Spleen (tissue), 11 donors: Measurements from ENCODE around the gene PLXNB2. TPM values are rescaled to one million over a fixed set of nuclear protein-coding genes. Genes with fewer than 3 reads are reported as not detected.

Source experiments
- DNase-seq: peaks from one replicate; pipeline ENCODE4 v3.0.0-alpha.2; 2020
- H3K27ac ChIP-seq, 8 donors: fragments of 200-600 bp; sonication (generic) in 7 of 8; 1 replicate in 4 of 8; 2 replicates in 4 of 8; pipeline versions ENCODE4 v1.5.0 to v1.8.0; 2016 to 2021; ENCODE audit warnings: inconsistent platforms in 4 of 8, mild to moderate bottlenecking in 4 of 8, moderate library complexity in 1 of 8
- H3K27me3 ChIP-seq, 7 donors: fragments of 200-600 bp; sonication (generic) in 6 of 7; replicated peaks in 1 of 7; 1 replicate in 4 of 7; 2 replicates in 3 of 7; pipeline versions ENCODE4 v1.5.0 to v1.8.0; 2016 to 2021; ENCODE audit warnings: inconsistent platforms in 3 of 7, mild to moderate bottlenecking in 1 of 7
- H3K36me3 ChIP-seq, 6 donors: fragments of 200-600 bp; sonication (generic) in 5 of 6; 1 replicate in 4 of 6; 2 replicates in 2 of 6; pipeline versions ENCODE4 v1.5.0 to v1.8.0; 2016 to 2021; ENCODE audit warnings: inconsistent platforms in 2 of 6
- H3K4me1 ChIP-seq, 6 donors: fragments of 200-600 bp; sonication (generic) in 5 of 6; 1 replicate in 3 of 6; 2 replicates in 3 of 6; pipeline versions ENCODE4 v1.5.0 to v1.8.0; 2016 to 2021; ENCODE audit warnings: inconsistent platforms in 3 of 6
- H3K4me3 ChIP-seq, 8 donors: fragments of 200-600 bp; sonication (generic) in 7 of 8; 1 replicate in 4 of 8; 2 replicates in 4 of 8; pipeline versions ENCODE4 v1.5.0 to v1.8.0; 2016 to 2021; ENCODE audit warnings: inconsistent platforms in 4 of 8, mild to moderate bottlenecking in 4 of 8, moderate library complexity in 2 of 8
- H3K9me3 ChIP-seq, 8 donors: fragments of 200-600 bp; sonication (generic) in 7 of 8; 1 replicate in 4 of 8; 2 replicates in 4 of 8; pipeline versions ENCODE4 v1.5.0 to v1.8.0; 2016 to 2021; ENCODE audit warnings: inconsistent platforms in 4 of 8
- CTCF ChIP-seq, 11 experiments: fragments of 200-600 bp in 7 of 11; fragments of 450-650 bp in 4 of 11; sonication (generic) in 4 of 11; IDR thresholded peaks in 8 of 11; conservative IDR thresholded peaks in 3 of 11; 1 replicate in 7 of 11; 2 replicates in 4 of 11; pipeline versions ENCODE4 v1.4.0 to v1.8.0; 2016 to 2021; ENCODE audit warnings: antibody characterized with exemption in 11 of 11, inconsistent platforms in 4 of 11, mild to moderate bottlenecking in 1 of 11
- POLR2A ChIP-seq, 3 donors: fragments of 450-650 bp; IDR thresholded peaks; one replicate each; pipeline ENCODE4 v1.5.1; 2017; ENCODE audit warnings: antibody characterized with exemption in 3 of 3, mild to moderate bottlenecking in 1 of 3
- POLR2AphosphoS5 ChIP-seq, 3 donors: sonication (generic); formaldehyde crosslinking; IDR thresholded peaks; one replicate each; pipeline ENCODE4 v1.5.1; 2017; ENCODE audit warnings: antibody characterized with exemption in 3 of 3
- WGBS, 5 donors: extraction: QIAGEN DNeasy Blood & Tissue Kit in 3 of 5; methylation state at CpG; one replicate each; pipeline versions ENCODE4 v1.1.5 to v1.1.7; 2013 to 2018; 5-methylcytosine and 5-hydroxymethylcytosine counted together
- intact Hi-C: fragments of 100-400 bp; cut with DNase I; formaldehyde crosslinking; loops from one replicate; pipeline ENCODE4 v1.15.0; 2023; ENCODE audit warnings: low total_unique reads
- polyA plus RNA-seq, 3 donors: library from polyadenylated mRNA; stranded (reverse); fragments of 200-250 nt; gene quantifications; one replicate each; pipeline ENCODE4 v1.2.1, GENCODE V29; 2013
- total RNA-seq, 7 donors: library from RNA; depleted of rRNA in 3 of 7; stranded (reverse); fragments of >200 nt in 3 of 7; fragmentation: NEBNext Ultra II Directional in 4 of 7; extraction: Animal tissue kit (Norgen Biotek cat#: 25700) in 4 of 7; gene quantifications; one replicate each; pipeline versions ENCODE4 v1.1.0 to v1.2.1, GENCODE V29; 2016 to 2021
- donor health status: healthy with polysubstance abuse.
- donor health status: DM: no; HTN: no; CAD: no; lungs with moderate emphysema.
- donor health status: DM: no; HTN: no; CAD: no.
- donor health status: Bipolar disorder and iron deficiency.
- donor health status: healthy.
- donor health status: DM: no; HTN: no; CAD: no.
- donor health status: DM: yes; HTN: yes; CAD: no.

PLXNB2 gene
- total and polyA plus RNA-seq, 10 donors = 41.9 to 382 (median 242) TPM

DNA sequence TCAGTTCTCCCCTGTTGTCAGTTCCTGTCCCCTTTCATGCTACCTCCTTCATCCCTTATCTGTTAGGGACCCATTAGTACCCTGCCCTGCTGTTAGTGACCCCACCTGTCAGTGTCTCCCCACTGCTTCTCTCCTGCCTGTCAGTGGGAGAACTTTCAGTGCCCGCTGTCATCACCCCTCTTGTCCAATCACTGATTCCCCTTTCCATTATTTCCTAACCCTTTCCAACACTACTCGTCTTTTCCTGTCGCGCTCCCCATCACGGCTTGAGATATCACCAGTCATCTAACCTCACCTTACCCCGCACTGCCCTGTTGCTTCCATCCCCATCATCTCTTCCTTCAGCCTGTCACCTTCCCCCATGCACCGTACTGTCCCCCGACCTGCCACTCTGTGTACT lies 39.7 kb upstream of the PLXNB2 start:
- TF ChIP-seq CTCF (IDR thresholded peaks at IDR 0.05 in 8 of 11, conservative IDR thresholded peaks at IDR 0.05 in 3 of 11) = no peak
- no peak for TF ChIP-seq POLR2AphosphoS5 (IDR thresholded peaks at IDR 0.05)
- TF ChIP-seq POLR2A (IDR thresholded peaks at IDR 0.05) = no peak

GRCh38 chr22:50346470-50346869 lies 39.0 kb upstream of the PLXNB2 start:
- Histone ChIP-seq H3K4me1 (peaks cover 4 to 42% (median 32%) of the 10 kb centered on the region in 6 donors), H3K27me3 (no peaks in the 10 kb centered on the region), H3K9me3 (no peaks in the 10 kb centered on the region), H3K27ac (peak overlapping the region in 1 of 8 donors; percentile 21), H3K4me3 (peak overlapping the region in 1 of 8 donors; percentile 7), H3K36me3 (peaks cover 0 to 27% (median 2%) of the 10 kb centered on the region in 6 donors)
- TF ChIP-seq POLR2AphosphoS5 (IDR thresholded peaks at IDR 0.05) (no peak), CTCF (IDR thresholded peaks at IDR 0.05 in 8 of 11, conservative IDR thresholded peaks at IDR 0.05 in 3 of 11) (no peak), POLR2A (IDR thresholded peaks at IDR 0.05) (no peak)
- no peak for DNase-seq
- 77 to 87% (median 84%) methylated on average over 8 of the region's 8 CpGs for WGBS, 5 donors
- intact Hi-C loops = loop anchor here (10.0 kb wide), 1 partner anchor 128 kb away; the partner anchor contains the start of gene SBF1

More for the DNA sequence above, 39.7 kb upstream of the PLXNB2 start:
- WGBS, 5 donors = 73 to 90% (median 83%) methylated on average over 8 of the region's 8 CpGs
- Histone ChIP-seq H3K4me1 (peaks cover 4 to 36% (median 28%) of the 10 kb centered on the region in 6 donors), H3K27me3 (no peaks in the 10 kb centered on the region), H3K9me3 (no peaks in the 10 kb centered on the region), H3K27ac (peak overlapping the region in 1 of 8 donors; percentile 21), H3K4me3 (no peak overlapping the region), H3K36me3 (peaks cover 0 to 34% (median 6%) of the 10 kb centered on the region in 6 donors)
- intact Hi-C loops = loop anchor here (10.0 kb wide), 1 partner anchor 128 kb away; the partner anchor contains the start of gene SBF1
- no peak for DNase-seq

- intact Hi-C loops = loop anchor here (5.0 to 10.0 kb wide), 2 partner anchors 91 to 131 kb away; partner anchors contain the start of genes HDAC10 and SBF1
- Histone ChIP-seq H3K36me3 (peaks cover 0 to 16% (median 0%) of the 10 kb centered on the region in 6 donors), H3K27ac (peak overlapping the region in 7 of 8 donors; percentile 80 to 93 (median 89)), H3K27me3 (no peaks in the 10 kb centered on the region), H3K4me1 (peaks cover 4 to 42% (median 32%) of the 10 kb centered on the region in 6 donors), H3K9me3 (no peaks in the 10 kb centered on the region), H3K4me3 (peak overlapping the region; percentile 64 to 95 (median 71))
- no peak for DNase-seq
- WGBS, 5 donors = 0 to 1% (median 1%) methylated on average over 1 to 9 of the region's 9 CpGs
- no peak for TF ChIP-seq POLR2A (IDR thresholded peaks at IDR 0.05)
- no peak for TF ChIP-seq POLR2AphosphoS5 (IDR thresholded peaks at IDR 0.05)
Measured at GRCh38 chr22:50343541-50343935, 36.1 kb upstream of the PLXNB2 start.

- H3K4me3 ChIP-seq = peak within 1 kb of the TSS; percentile 64 to 95 (median 71)
- H3K27ac ChIP-seq = peak within 1 kb of the TSS; percentile 37 to 93 (median 87)
- peaks cover 4 to 36% (median 28%) of the 10 kb centered on the region in 6 donors for H3K4me1 ChIP-seq
- intact Hi-C loops = loop anchor here (5.0 to 10.0 kb wide), 2 partner anchors 91 to 132 kb away; partner anchors contain the start of genes HDAC10 and SBF1
- peak; percentile 97 for DNase-seq
- H3K36me3 ChIP-seq = peaks cover 0 to 13% (median 0%) of the 10 kb centered on the region in 6 donors
- H3K9me3 ChIP-seq = no peaks in the 10 kb centered on the region
- no peaks in the 10 kb centered on the region for H3K27me3 ChIP-seq
- peak in 1 of 3 donors; percentile 19 for TF ChIP-seq POLR2A (IDR thresholded peaks at IDR 0.05)
- peak in 5 of 11 experiments; percentile 8 to 53 (median 12) for TF ChIP-seq CTCF (IDR thresholded peaks at IDR 0.05 in 8 of 11, conservative IDR thresholded peaks at IDR 0.05 in 3 of 11)
- peak; percentile 63 to 73 (median 72) for TF ChIP-seq POLR2AphosphoS5 (IDR thresholded peaks at IDR 0.05)
- 0 to 1% (median 1%) methylated on average over 27 to 87 of the region's 87 CpGs for WGBS, 5 donors
Measured at GRCh38 chr22:50342651-50343540, 35.5 kb upstream of the PLXNB2 start, which contains the start of gene PPP6R2. TSS of gene PPP6R2 (plus strand) at chr22:50343327. CDS start at chr22:50393909, 50,582 bp downstream.
